AG09319 (cell line): ENCODE data around the gene SHISA9.
"Not testable (repeated sequence)": the region's sequence is repeated elsewhere in the genome, so short reads cannot be mapped to it uniquely, and the experiment has no call there.

Experiments
- DNase-seq: peaks from one replicate; pipeline ENCODE4 v3.0.0-alpha.2; 2010; ENCODE audit warnings: low read depth; ENCODE audit errors: extremely low read depth
- CTCF ChIP-seq: IDR thresholded peaks from 2 replicates; pipeline ENCODE4 v1.5.1; 2011; ENCODE audit warnings: low read depth, mild to moderate bottlenecking, inconsistent platforms, low read length, moderate library complexity

Gene SHISA9

GRCh38 chr16:12901597-12902461 lies at the start of gene SHISA9:
Gene SHISA9 (plus strand): TSS chr16:12901598.
- DNase-seq, result no peak
- TF ChIP-seq CTCF, result no peak

- TF ChIP-seq CTCF, result no peak
Measured at GRCh38 chr16:12853972-12854371, 47.4 kb upstream of the SHISA9 start.

GRCh38 chr16:12857435-12857834 lies 44.0 kb upstream of the SHISA9 start:
- DNase-seq, result not testable (repeated sequence)

More at GRCh38 chr16:12853972-12854371, 47.4 kb upstream of the SHISA9 start:
- no peak for DNase-seq

- TF ChIP-seq CTCF, result no peak
- DNase-seq, result no peak
Measured at GRCh38 chr16:12862327-12862726, 39.1 kb upstream of the SHISA9 start.

DNA sequence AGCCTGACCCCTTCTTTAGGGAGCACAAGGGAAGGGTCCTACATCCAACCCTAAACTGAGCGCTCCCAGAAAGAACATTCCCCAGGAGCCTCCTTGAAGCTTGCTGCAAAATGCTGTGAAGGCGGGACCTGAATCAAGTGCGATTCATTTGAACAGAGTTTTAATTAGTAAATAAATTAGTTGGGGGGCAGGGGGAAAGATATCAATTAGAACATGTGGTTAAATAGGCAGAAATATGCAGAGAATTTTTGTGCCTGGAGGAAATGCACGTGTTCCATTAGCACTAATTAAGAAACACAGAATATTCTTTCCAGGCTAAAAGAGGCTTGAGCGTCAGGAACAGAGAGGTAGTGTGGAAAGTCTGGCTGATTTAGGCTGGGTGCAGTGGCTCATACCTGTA lies 38.5 kb upstream of the SHISA9 start:
- DNase-seq, result no peak
- TF ChIP-seq CTCF, result no peak

GRCh38 chr16:12866981-12867551 lies 34.3 kb upstream of the SHISA9 start:
- TF ChIP-seq CTCF, result no peak
- no peak for DNase-seq

- no peak for DNase-seq
- TF ChIP-seq CTCF, result no peak
Measured at GRCh38 chr16:12868169-12868568, 33.2 kb upstream of the SHISA9 start.
